Measurements from ENCODE around the gene STK38. TPM values are rescaled to one million over a fixed set of nuclear protein-coding genes. Genes with fewer than 3 reads are reported as not detected.

STK38 gene
- total and polyA plus RNA-seq, 2 of the 13 experiments (the other 11 are each of a cell fraction or from before 2014, with no cell fraction given) = 10.3 to 20.7 TPM

DNA sequence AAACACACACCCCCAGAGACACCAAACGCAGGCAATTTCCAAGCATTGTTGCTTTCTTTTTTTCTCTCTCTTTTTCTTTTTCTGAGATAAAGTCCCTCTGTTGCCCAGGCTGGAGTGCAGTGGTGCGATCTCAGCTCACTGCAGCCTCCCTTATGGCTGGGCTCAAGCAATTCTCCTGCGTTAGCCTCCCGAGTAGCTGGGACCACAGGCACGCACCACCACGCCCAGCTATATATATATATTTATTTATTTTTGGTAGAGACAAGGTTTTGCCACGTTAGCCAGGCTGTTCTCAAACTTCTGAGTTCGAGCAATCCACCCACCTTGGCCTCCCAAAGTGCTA lies 32.9 kb upstream of the STK38 start:
- H3K79me2 ChIP-seq (ENCODE audit: insufficient read depth, low read length) = no peaks in the 10 kb centered on the region
- BruUV-seq (replicated peaks) = TSS peak; percentile 92
- in situ Hi-C loops (cut with HindIII; ENCODE audit: extremely low pct_ligation_motif_present, low pct_unique_long_range_greater_than_20kb) = no loop called here
- peak overlapping the region; percentile 58 for H3K27ac ChIP-seq (ENCODE audit: extremely low read length, insufficient read depth, low read length)
- H2AFZ ChIP-seq (ENCODE audit: low read length) = peak overlapping the region; percentile 94
- peak overlapping the region; percentile 11 to 60 (median 41); a peak in 5 of 6 replicates for H3K4me3 ChIP-seq (replicated peaks in 1 of 3; ENCODE audit: insufficient read depth in 1 of 3, low read depth in 2 of 3, low read length in 3 of 3)
- peaks cover 56% of the 10 kb centered on the region for H3K4me1 ChIP-seq (ENCODE audit: insufficient read depth, low read length)
- intact Hi-C loops (cut with micrococcal nuclease; ENCODE audit: unreplicated experiment) = no loop called here
- WGBS (ENCODE audit: low lambda C conversion rate) = 61% methylated on average over 8 of the region's 8 CpGs
- no peaks in the 10 kb centered on the region for H4K20me1 ChIP-seq (ENCODE audit: insufficient read depth, low read length)
- peak overlapping the region; percentile 64 for H3K9ac ChIP-seq (ENCODE audit: insufficient read depth, low read depth, low read length)
- POLR2A ChIA-PET = interaction anchor here (0.7 to 2.7 kb wide), 10 partner anchors 10 to 157 kb away, joined by 3 to 29 read pairs (median 4); partner anchors contain the start of genes KCTD20, PXT1, SRSF3 and STK38
- CTCF ChIA-PET (ENCODE audit: low intra/inter-chr PET ratio, low total read pairs) = interaction anchor here (1.0 kb wide), 1 partner anchor 157 kb away, joined by 4 read pairs; no protein-coding TSS in a partner anchor
- FAIRE-seq (no peak), DNase-seq (ENCODE audit: low spot score) (no peak), ATAC-seq (peak; percentile 31)
- no peaks in the 10 kb centered on the region for H3K9me3 ChIP-seq (ENCODE audit: low read length)
- no peaks in the 10 kb centered on the region for H3K36me3 ChIP-seq (replicated peaks in 1 of 2; ENCODE audit: control insufficient read depth in 1 of 2, insufficient read depth in 2 of 2, low read length in 2 of 2)
- peak overlapping the region; percentile 80 for H3K4me2 ChIP-seq (ENCODE audit: low read depth, low read length)
- TF ChIP-seq ZBTB7B (CRISPR knock-in tag; IDR thresholded peaks at IDR 0.05) (0 out of 2 replicates have a peak, but pooled peaks have one; percentile 26), ZNF460 (CRISPR knock-in tag; IDR thresholded peaks at IDR 0.05; ENCODE audit: borderline replicate concordance) (peak; percentile 56; the same call in 1 of the 2 replicates), SUZ12 (IDR thresholded peaks at IDR 0.05; ENCODE audit: low read depth, low read length) (no peak), PRDM10 (CRISPR knock-in tag; IDR thresholded peaks at IDR 0.05; ENCODE audit: low read depth) (peak; percentile 13; the same call in 1 of the 2 replicates), SIX4 (CRISPR knock-in tag; IDR thresholded peaks at IDR 0.05) (no peak), ZNF350 (CRISPR knock-in tag; IDR thresholded peaks at IDR 0.05; ENCODE audit: borderline replicate concordance, low read depth) (0 out of 2 replicates have a peak, but pooled peaks have one; percentile 20), RCOR2 (CRISPR knock-in tag; IDR thresholded peaks at IDR 0.05) (0 out of 2 replicates have a peak, but pooled peaks have one; percentile 7), ZNF280B (CRISPR knock-in tag; IDR thresholded peaks at IDR 0.05; ENCODE audit: borderline replicate concordance) (no peak), ZNF577 (CRISPR knock-in tag; IDR thresholded peaks at IDR 0.05; ENCODE audit: borderline replicate concordance, low read depth) (no peak), MBNL3 (CRISPR knock-in tag; conservative IDR thresholded peaks at IDR 0.05) (no peak), ZBED4 (CRISPR knock-in tag; IDR thresholded peaks at IDR 0.05; ENCODE audit: borderline replicate concordance) (peak; percentile 7; the same call in 1 of the 2 replicates), KMT2B (CRISPR knock-in tag; IDR thresholded peaks at IDR 0.05) (0 out of 2 replicates have a peak, but pooled peaks have one; percentile 3), HOXA5 (CRISPR knock-in tag; IDR thresholded peaks at IDR 0.05) (no peak), SPEN (CRISPR knock-in tag; IDR thresholded peaks at IDR 0.05; ENCODE audit: low read depth) (no peak), SMAD1 (CRISPR knock-in tag; IDR thresholded peaks at IDR 0.05; ENCODE audit: borderline replicate concordance, low read depth) (no peak)
- no peaks in the 10 kb centered on the region for H3K27me3 ChIP-seq (ENCODE audit: control insufficient read depth in 1 of 2, insufficient read depth in 2 of 2, low read length in 2 of 2)
